Measurements from ENCODE around the gene SPATS1. TPM values are rescaled to one million over a fixed set of nuclear protein-coding genes. Genes with fewer than 3 reads are reported as not detected.
"Not testable (repeated sequence)": the region's sequence is repeated elsewhere in the genome, so short reads cannot be mapped to it uniquely, and the experiment has no call there.

SPATS1 gene
- total and polyA plus RNA-seq, 11 donors: not detected

DNA sequence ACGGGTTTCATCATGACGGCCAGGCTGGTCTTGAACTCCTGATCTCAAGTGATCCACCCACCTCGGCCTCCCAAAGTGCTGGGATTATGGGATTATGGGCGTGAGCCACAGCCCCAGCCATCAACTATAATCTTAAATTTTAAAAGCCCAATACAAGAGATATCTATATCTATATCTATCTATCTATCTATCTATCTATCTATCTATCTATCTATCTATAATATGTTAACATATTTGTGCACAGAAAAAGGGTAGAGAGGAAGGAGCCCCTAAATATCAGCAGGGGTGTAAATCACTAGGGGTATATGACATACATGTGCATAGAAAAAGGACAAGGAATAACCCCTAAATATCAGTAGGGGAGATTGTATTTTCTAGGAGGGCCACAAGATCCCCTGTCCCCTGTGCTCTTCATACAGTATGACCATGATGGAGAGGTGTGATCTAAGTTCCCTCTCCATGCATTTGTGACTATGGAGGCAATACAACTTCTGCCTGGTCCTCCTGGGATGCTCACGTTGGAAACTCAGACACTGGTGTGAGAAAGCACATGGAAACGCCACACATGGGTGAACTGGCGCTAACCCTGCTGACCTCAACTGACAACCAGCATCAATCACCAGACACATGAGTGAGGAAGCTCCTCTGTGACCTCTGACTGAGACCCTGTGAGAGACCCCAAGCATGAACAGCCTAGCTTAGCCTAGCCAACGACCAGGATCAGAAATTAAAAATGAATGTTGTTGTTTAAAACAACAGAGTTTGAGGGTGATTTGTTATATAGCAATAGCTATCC lies 1.2 kb upstream of the SPATS1 start:
- 71 to 73% (median 72%) methylated on average over 8 of the region's 8 CpGs for WGBS, 4 donors
- DNase-seq (no peak), ATAC-seq (no peak)
- H3K36me3 ChIP-seq: no peaks in the 10 kb centered on the region
- H3K4me3 ChIP-seq: no peak overlapping the region
- peaks cover 0 to 12% (median 5%) of the 10 kb centered on the region in 12 donors for H3K4me1 ChIP-seq
- intact Hi-C loops (cut with DNase I): loop anchor here in 1 of 10 donors (5.0 kb wide), 1 partner anchor 189 kb away; no protein-coding TSS in a partner anchor
- no peak for TF ChIP-seq POLR2A (IDR thresholded peaks at IDR 0.05)
- no peak for TF ChIP-seq CTCF (IDR thresholded peaks at IDR 0.05)
- H3K27ac ChIP-seq: no peak overlapping the region
- H3K27me3 ChIP-seq: peaks cover 0 to 20% (median 0%) of the 10 kb centered on the region in 9 donors
- H3K9me3 ChIP-seq: no peaks in the 10 kb centered on the region

- no peaks in the 10 kb centered on the region for H3K9me3 ChIP-seq
- H3K27ac ChIP-seq: no peak overlapping the region
- DNase-seq (peak in 2 of 5 donors; percentile 13 to 30), ATAC-seq (peak; percentile 23 to 43 (median 38))
- 28 to 36% (median 33%) methylated on average over 6 of the region's 6 CpGs for WGBS, 4 donors
- intact Hi-C loops (cut with DNase I): loop anchor here in 1 of 10 donors (5.0 kb wide), 1 partner anchor 190 kb away; no protein-coding TSS in a partner anchor
- peak overlapping the region; percentile 8 to 53 (median 36) for H3K4me3 ChIP-seq
- H3K4me1 ChIP-seq: peaks cover 0 to 12% (median 5%) of the 10 kb centered on the region in 12 donors
- no peaks in the 10 kb centered on the region for H3K36me3 ChIP-seq
- TF ChIP-seq CTCF (IDR thresholded peaks at IDR 0.05) (no peak), POLR2A (IDR thresholded peaks at IDR 0.05) (no peak)
- peaks cover 0 to 21% (median 0%) of the 10 kb centered on the region in 9 donors for H3K27me3 ChIP-seq
Observed at GRCh38 chr6:44342052-44342451, 398 bp upstream of the SPATS1 start.

DNA sequence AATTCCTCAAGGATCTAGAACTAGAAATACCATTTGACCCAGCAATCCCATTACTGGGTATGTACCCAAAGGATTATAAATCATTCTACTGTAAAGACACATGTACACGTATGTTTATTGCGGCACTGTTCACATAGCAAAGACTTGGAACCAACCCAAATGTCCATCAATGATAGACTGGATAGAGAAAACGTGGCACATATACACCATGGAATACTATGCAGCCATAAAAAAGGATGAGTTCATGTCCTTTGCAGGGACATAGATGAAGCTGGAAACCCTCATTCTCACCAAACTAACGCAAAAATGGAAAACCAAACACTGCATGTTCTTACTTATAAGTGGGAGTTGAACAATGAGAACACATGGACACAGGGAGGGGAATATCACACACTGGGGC lies 4.4 kb downstream of the SPATS1 start:
- DNase-seq; intact Hi-C loops (cut with DNase I); H3K4me3 ChIP-seq; H3K36me3 ChIP-seq; H3K27ac ChIP-seq; ATAC-seq; H3K9me3 ChIP-seq: not testable (repeated sequence)
- WGBS, 4 donors: 74 to 79% (median 76%) methylated on average over 4 of the region's 4 CpGs
- Histone ChIP-seq H3K27me3 (peaks cover 0 to 21% (median 0%) of the 10 kb centered on the region in 9 donors), H3K4me1 (peaks cover 0 to 11% (median 4%) of the 10 kb centered on the region in 12 donors)

- no peak overlapping the region for H3K27ac ChIP-seq
- WGBS, 4 donors: 65 to 74% (median 71%) methylated on average over 6 of the region's 6 CpGs
- DNase-seq (no peak), ATAC-seq (no peak)
- H3K27me3 ChIP-seq: peaks cover 0 to 10% (median 0%) of the 10 kb centered on the region in 9 donors
- TF ChIP-seq POLR2A (IDR thresholded peaks at IDR 0.05) (no peak), CTCF (IDR thresholded peaks at IDR 0.05) (no peak)
- no peaks in the 10 kb centered on the region for H3K36me3 ChIP-seq
- no peaks in the 10 kb centered on the region for H3K4me1 ChIP-seq
- H3K4me3 ChIP-seq: no peak overlapping the region
- intact Hi-C loops (cut with DNase I): no loop called here
- no peaks in the 10 kb centered on the region for H3K9me3 ChIP-seq
Observed at GRCh38 chr6:44349904-44350649, 7.6 kb downstream of the SPATS1 start.

- H3K36me3 ChIP-seq; DNase-seq; H3K9me3 ChIP-seq; H3K4me3 ChIP-seq; intact Hi-C loops (cut with DNase I); H3K27ac ChIP-seq; H3K27me3 ChIP-seq; ATAC-seq; H3K4me1 ChIP-seq: not testable (repeated sequence)
- WGBS, 4 donors: 70 to 83% (median 78%) methylated on average over 4 of the region's 4 CpGs
Observed at GRCh38 chr6:44350650-44350994, 8.2 kb downstream of the SPATS1 start.

All from heart left ventricle (tissue), 16 donors.